Peyer's patch (tissue), 4 donors: Measurements from ENCODE around the gene CYTH2.

ENCODE experiments used
- POLR2A ChIP-seq, 2 donors: fragments of 450-650 bp; IDR thresholded peaks; one replicate each; pipeline ENCODE4 v1.5.1; 2017; ENCODE audit warnings: antibody characterized with exemption in 2 of 2, mild to moderate bottlenecking in 2 of 2, moderate library complexity in 2 of 2
- TF ChIP-seq, protein P1 (sequence below), 6 experiments: fragments of 450-650 bp in 4 of 6; fragments of 200-600 bp in 2 of 6; sonication (generic) in 1 of 6; IDR thresholded peaks; one replicate each; pipeline ENCODE4 v1.5.1; 2017 to 2019; ENCODE audit warnings: antibody characterized with exemption in 6 of 6, mild to moderate bottlenecking in 3 of 6, moderate library complexity in 1 of 6

DNA sequence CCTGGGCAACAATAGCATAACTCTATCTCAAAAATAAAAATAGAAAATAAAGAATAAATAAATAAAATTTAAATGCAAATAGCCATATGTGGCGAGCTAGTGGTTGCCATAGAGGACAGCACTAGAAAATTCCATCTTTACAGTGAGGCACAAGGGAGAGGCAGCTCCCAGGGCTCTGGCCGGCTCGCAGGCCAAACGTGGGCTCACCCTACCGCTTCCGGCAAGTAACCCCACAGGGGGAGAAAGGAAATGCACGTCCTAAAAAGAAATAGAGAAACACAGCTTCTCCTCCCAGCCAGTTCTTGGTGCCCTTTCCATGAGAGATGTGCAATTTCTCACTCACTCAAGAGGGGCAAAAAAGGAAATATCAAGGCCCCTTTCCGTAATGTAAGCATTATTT lies 35.8 kb upstream of the CYTH2 start:
- TF ChIP-seq, protein P1, sequence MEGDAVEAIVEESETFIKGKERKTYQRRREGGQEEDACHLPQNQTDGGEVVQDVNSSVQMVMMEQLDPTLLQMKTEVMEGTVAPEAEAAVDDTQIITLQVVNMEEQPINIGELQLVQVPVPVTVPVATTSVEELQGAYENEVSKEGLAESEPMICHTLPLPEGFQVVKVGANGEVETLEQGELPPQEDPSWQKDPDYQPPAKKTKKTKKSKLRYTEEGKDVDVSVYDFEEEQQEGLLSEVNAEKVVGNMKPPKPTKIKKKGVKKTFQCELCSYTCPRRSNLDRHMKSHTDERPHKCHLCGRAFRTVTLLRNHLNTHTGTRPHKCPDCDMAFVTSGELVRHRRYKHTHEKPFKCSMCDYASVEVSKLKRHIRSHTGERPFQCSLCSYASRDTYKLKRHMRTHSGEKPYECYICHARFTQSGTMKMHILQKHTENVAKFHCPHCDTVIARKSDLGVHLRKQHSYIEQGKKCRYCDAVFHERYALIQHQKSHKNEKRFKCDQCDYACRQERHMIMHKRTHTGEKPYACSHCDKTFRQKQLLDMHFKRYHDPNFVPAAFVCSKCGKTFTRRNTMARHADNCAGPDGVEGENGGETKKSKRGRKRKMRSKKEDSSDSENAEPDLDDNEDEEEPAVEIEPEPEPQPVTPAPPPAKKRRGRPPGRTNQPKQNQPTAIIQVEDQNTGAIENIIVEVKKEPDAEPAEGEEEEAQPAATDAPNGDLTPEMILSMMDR (IDR thresholded peaks at IDR 0.05) = no peak
- TF ChIP-seq POLR2A (IDR thresholded peaks at IDR 0.05) = no peak
